Stimulated activated CD4-positive, alpha-beta T cell treated with anti-CD3 and anti-CD28 coated beads, Interleukin-4, amount 100 ng/mL, for 1 hour (primary cell): ENCODE results near the gene ACSL6.
A peak's percentile ranks its signal among the peaks of the same experiment; 100 is the strongest.

Experiments used
- DNase-seq: peaks from one replicate; pipeline ENCODE4 v3.0.0-alpha.2; 2020

The ACSL6 gene

DNA sequence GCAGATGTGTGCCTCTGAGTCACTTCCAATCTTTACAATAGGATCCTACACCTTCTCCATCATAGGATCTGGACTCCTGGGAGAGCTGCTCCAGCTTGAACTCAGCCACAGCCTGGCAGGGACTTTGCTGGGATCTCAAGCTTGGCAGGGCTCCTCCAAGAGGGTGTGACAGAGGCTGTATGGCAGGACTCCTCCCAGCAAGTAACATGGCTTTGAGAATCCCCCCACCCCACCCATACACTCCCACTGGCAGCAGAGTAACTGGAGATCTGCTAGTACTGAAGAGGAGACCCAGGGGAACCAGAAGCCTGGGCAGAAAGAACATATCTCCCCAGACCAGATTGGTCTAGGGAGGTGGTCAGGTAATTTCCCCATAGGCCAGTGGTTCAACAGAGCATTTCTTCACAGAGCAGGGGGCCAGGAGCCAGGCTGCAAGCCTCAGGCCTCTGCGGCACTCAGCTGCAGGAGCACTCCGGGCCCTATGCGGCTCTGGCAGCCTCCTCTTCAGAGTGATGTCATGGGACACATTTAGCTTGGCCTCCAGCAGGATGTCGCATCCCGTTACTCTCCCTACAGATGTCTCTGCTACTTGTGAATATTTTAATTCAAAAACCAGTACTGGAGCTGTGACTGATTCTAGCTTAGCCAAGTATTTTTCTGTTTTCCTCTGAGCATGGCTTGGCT is 1.7 kb upstream of the ACSL6 start:
- no peak for DNase-seq

DNA sequence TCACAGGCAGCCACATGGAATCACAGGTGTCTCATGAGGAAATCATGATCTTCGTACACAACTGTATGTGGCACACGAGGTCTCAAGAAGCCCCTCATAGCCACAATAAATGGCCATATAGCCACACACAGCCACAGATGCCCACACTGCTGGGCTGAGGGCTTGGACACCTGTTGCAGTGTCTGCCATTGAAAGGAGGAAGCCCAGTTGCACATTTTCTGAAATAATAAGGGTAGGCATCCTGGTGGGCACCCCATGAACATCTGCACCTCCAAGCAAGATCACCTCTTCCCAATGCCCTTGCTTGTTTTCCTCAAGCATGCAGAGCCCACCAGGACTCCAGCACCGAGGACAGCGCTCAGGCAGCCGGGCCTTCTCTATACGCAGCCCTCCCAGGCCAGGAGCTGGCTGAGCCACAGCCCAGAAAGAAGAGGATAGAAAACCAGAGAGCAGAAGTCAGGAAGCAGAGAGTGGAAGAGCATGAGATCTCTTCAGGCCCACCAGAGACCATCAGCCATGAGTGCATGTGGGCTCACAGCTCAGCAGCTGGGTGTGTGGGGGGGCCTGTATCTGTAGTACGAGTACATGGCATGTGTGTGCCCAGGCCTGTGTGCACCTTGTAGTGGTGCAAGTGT is 1.0 kb upstream of the ACSL6 start:
- peak; percentile 23 for DNase-seq

DNA sequence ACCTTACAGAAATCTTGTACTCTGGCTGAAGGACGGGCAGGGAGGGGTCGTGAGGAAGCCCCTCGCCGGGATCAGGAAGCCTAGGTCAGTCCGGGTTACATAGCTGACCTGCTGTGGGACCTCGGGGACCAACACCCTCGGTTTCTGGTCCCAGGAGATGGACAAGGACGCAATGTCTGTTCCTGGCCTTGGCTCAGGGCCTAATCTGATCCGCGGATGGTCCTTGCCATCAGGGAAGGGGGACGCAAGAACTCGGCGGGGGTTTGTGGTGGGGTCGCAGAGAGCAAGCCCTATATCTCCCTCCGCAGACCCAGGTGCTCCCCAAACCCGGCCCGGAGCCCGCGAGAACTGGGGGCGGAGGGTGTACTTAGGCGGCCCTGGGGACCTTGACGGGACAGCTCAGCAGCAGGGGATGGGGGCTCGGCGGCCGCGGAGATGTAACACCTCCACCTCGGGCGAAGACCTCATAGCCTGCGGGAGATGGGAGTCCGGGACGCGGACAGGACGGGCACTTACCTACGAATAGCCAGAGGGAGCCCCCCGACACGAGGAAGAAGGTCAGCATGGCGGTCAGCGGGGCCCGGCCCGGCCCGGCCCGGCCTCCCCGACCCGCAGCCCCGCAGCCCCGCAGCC is 353 bp downstream of the ACSL6 start:
- DNase-seq = no peak

DNA sequence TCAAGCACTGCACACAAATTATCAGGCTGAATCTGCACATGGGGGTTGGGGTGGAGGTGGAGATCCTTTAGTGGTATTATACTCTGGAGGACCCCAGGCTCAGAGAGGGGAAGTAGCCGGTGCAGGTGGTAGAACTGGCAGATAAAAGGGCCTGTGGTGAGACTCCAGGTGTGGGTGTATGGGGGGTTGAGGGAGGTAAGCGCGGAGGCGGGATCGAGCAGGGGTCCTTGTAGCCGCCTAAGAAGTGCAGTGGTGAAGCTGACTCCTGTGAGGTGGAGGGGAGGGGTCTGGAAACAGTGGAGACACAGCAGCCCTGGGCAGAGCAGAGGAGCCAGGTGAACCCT is 841 bp downstream of the ACSL6 start:
- DNase-seq = no peak

DNA sequence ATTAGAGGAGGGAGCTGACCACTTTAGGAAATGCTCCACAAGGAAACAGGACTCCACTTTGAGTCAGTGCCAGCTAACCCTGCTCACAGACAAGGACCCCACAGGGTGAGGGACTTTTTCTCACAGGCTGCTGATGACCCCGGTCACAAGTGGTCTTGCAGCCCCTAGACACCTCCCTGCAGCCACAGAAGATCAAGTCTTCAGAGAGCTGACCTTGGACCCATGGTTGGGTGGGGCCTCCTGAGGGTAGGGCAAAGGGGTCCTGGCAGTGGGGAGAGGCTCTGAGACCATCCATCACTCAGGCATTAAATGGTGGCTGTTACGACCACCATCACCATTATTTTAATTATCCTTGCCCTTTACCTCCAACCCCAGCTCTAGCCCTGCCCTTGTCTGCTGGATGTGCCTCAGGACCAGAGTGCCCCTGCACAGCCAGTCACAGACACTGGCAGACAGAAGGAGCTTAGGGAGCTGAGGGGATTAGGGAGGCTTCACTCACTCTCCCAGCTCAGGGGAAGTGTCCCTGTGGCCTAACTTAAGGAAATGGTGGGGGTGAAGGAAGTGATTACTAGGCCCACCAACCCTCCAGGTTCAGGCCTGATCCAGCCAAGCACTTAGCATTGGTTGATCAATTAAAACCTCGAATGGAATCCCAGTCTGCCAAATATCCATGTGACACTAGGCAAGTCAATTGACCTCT is 1.6 kb downstream of the ACSL6 start:
- no peak for DNase-seq

DNA sequence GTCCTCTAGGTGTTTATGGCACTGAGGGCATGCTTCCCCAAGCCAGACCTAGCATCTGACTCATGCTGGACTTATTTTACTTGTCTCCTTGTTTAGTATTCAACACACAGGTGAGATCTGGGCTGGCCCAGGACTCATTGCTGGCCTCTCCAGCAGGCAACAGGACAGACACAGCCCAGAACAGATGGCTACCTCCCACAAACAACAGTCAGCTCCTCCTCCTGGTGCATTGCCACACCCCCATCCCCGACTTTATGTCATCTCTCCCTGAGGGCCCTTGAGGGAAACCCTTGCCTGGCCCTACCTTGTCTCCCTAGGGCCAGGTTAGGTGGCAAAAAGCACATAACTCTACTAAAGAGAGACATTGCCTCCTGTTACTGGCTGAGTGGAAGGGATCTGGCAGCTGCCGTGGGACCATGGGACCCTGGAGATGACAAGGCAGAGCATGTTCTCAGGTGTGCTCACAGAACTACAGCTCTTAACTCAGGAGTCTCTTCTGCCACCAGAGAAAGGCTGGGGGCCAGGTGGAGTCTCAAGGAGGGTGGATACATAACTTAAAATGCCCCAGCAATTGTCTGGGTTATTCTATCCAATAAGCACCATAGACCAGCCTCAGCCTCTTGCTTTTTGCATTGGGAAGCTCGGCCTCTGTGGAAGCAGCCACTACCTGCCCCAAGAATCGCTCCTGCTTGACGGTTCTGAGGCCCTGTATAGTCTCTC is 2.3 kb downstream of the ACSL6 start:
- DNase-seq = no peak

DNA sequence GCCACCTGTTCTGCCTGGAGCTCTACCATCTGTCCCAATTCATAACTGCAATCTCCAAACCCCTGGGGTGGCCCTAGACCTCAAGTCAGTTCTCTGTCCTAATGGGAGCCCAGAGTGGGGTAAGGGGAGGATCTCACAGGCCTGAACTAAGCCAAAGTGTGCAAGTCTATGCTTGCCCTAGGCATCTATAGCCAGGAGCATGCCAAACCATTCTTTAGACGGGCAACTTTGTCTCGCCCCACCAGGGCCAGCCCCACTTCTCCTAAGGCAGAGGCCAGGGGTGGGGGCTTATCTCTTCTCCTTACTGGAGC is 3.3 kb downstream of the ACSL6 start:
- DNase-seq = no peak

DNA sequence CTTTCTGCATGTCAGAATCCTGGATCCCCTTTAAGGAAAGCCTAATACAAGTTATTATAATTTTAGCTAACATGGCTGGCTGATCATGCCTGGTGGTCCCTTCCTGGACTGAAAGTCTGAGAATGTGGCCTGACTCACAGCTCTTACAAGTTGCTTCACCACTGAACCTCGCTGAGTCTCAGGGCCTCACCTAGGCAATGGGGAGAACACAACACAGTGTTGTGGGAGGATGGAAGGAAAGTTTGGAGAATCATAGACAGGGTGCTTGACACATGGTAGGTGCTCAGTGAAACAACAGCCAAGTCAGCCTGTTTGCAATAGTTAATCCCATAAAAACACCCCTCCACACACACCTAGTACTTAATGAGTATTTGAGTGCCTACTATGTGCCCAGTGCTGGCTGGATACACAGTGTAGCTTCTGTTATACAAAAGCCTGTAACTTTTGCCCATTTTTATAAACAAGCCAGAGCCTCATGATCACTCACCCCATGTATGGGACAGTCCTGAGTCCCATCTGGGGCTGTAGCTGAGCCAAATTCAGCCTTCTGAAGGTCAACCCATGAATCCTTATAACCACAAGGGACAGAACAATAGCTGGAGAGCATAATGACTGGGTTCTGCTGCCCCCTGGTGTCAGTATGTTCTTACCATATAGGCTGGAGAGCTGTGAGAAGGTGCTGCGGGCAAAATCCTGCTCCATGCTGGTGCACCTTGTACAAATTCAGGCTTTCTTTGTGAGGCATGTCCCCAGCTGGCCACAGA is 3.9 kb downstream of the ACSL6 start:
- DNase-seq = peak; percentile 72

DNA sequence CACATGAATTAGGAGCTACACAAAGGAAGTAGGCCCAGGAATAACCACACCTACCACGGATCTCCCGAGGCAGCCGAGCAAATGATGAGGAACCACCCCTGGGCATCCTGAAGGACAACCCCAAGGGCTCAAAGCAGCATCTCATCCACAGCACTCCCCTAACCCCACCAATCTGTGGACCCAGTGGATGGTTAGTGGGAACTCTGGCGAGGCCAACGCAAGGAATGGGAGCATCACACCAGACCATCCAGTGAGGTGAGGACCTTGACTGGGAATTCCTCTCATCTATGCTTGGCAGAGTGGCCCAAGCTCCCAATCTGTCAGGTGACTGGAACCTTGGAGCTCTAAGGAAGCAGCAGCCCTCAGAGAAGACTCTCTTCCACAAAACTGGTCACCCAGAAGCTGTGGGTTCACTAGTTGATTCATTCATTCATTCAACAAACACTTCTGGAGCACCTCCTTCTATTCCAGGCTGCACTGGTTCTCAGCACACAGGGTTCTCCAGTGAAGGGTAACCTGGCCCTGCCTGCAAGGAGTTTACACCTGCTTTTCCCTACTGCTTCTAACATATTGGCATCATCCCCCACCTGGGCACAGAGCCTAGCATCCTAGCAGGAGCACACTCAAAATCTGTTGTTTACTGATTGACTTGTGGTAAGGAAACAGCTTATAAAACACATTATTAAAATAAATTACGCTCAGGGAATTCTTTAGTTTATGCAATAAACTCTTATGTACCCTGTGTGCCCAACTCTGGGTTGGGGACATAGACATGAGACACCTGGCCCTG is 4.9 kb downstream of the ACSL6 start:
- DNase-seq = no peak

DNA sequence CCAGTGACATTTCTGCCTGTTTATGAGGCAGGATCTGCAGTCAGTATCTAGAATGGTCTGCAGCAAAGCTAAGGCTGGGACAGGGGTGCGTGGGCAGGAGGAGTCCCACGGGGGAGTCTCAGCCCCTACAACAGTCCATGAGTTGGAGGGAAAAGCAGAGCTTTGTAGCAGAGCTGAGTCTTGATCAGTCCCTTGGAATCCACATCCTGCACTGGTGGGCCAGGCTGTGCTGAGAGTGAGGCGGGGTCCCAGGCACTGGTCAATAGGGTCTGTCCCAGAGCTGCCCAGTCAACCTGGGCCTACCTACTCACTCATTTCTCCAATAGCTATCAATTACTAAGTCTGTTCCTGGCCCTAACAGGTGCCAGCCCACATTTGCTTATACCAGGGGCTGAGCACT is 5.9 kb downstream of the ACSL6 start:
- DNase-seq = no peak

DNA sequence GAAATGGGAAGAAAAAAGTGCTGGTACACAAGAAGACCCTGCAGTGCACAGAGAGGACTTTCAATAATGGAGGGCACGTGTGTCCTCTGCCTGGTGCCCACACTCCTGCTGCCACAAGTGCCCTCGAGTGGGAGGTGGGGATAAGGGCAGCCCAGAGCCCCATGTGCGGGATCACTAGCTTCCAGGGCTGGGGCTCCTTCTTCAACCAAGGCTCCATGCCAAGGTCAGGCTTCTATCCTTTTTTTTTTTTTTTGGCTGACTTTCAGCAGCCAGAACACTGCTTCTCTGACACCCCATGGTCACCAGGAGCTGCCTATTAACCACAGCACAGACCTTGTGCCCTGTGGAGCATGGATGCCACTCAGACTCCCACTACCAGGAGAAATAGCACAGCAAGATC is 7.5 kb downstream of the ACSL6 start:
- no peak for DNase-seq

DNA sequence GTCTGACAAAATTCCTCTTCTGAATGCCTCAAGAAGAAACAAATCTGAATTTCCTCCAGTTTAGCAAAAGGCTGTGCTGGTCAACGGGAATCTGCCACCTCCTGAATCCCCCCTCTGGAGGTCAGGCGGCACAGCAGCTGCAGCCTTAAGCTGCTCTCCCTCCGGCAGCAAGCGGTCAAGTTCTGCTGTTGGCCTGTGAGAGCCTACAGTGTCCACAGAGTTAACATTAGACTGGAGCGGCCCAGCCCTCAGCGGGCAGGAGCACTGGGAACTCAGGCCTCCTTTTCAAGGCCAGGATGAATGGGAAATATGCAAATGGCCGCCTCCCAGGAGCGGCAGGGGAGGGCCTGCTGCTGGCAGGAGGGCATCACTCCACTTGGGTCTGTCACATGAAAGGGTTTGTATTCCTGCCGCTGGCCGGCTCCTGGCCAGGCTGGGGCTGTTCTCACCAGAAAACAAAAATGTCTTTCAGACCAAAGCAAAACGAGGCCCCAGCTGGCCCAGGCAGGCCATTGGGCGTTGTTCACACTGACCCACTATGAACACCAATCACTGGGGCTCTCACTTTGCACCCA is 8.2 kb downstream of the ACSL6 start:
- no peak for DNase-seq

DNA sequence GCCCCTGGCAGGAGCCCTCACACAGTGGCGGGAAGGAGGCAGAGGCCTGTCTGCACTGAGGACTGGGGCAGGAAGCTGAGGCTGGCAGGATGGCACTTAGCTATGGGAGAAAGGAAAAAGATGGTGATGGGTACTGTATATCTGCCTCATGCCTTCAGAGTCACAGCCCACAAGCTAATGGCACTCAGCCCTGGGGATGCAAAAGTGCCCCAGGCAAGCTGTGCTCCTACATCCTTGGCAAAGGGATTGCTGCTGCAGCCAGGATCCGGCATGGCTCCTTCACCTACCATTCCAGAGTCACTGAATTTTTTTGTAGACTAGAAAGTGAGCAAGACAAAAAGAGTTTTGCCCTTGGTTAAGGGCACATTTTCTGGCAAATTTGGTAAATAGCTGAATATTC is 8.7 kb downstream of the ACSL6 start:
- DNase-seq = no peak

DNA sequence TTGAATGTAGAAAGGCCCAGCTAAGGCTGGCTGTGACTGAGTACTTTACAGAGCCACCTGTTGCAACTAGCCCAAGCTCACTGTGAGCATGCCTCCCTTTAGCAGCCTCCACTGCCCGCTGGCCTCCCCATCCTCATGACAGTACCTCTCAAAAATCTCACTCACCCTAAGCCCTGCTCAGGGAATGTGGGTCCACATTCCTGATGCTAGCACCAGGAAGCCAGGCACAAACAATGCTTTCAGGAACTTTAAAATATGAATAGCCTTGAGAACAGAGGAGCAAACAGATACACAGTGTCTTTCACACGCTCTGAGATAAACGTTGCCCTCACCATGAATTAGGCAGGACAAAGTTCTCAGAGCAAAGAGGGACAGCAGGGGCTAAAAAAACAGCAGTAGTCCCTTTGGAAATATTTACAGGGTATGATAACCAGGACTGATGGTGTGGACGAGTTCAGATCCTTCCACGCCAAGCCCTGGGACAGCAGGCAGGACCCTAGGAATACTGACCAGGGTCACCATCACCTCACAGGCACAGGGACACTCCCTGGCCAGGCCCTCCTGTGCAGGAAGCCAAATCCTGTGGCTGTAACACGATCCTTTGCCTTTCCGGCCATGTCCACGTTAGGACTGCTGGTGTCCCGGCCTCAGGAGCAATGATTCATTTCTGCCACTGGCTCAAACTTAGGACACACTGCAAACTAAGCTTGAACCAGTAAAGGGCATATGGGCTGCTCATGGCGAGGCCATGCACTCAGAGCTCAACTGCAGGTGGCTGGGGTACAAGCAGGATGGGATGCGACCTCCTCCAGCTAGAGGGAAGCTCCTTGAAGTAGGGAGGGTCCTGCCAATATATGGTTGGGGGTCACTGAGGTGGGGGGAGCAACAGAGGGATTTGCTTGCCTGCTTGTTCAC is 9.6 kb downstream of the ACSL6 start:
- DNase-seq = no peak

DNA sequence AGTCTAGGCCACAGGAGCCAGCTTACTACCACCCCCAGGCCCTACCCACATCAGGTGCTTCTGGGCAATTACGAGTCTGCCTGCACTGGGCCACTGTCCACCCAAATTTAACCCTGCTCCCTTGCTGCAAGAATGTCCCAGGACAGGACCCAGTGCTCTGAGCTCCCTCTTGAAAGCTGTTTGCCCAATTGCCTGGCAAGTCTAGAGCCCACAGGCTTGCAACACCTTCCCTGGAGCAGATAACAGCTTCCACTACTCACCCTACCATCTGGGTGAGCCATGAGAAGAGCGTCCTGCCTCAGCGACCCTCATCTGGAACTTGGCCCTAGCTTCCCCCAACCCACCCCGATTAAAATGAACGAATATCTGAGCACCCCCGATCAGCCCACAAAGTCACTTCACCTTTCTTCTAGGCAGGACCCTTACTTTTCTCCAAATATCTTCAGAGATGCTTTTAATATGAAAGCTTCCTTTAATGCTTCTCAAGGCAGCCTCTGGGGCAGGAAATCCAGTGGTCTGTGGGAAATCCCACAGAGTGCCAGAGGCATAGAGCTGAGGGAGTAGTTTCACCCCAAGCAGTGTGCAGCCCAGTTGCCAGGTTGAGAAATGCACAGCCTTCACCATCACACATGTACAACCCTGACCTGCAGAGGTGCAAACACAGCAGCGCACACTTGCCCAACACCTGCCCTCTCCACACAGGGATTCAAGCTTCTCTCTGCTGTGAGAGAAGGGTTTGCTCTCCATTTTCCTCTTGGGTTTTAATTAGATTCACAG is 10.6 kb downstream of the ACSL6 start:
- no peak for DNase-seq

DNA sequence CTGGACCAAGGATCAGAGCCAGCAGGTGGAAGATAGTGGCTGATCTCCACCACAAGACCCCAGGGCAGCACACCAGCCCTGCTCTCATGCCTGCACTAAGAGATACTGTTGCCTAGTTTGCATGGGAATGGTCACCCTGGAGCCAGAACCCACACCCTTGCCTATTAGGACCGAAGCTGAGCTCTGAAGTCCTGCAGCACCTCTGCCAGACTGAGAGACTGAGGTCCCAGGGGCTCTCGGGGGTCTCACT is 11.3 kb downstream of the ACSL6 start:
- DNase-seq = no peak

DNA sequence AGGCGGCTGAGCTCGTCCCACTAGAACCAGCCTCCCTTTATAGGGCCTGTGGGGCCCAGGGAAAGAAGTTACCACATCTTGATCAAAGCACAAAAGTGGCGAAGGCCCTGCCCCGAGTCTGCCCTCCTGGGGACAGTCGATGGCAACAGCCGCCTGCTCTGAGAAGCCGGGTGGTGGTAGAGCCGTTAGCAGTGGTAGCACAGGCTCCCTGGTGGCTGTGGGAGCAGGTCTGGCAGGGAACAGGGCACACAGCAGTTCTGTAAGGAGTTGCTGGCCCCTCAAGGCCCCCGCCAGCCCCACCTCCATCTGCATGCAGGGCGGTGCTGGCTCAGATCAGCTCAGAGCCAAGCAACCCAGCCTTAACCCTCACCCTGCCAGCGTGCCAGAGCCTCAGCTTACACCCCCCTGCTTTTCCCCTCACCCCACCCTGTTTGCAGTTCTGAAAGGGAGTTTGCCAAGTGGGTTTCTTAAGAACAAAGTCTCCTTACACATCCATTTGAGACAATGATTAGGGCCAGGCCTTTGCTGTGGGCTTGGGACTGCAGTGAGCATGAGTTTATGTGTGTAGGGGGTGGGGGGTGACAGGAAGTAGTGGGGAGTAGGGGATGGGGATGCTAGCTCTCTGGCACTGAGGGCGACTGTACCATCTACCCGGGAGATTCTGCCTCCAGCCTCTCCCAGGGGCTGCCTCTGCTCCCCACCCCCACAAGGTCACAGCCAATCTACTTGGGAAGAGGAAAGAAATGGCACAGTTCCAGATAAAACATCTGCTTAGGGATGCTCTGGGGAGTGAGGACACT is 11.8 kb downstream of the ACSL6 start:
- DNase-seq = no peak

DNA sequence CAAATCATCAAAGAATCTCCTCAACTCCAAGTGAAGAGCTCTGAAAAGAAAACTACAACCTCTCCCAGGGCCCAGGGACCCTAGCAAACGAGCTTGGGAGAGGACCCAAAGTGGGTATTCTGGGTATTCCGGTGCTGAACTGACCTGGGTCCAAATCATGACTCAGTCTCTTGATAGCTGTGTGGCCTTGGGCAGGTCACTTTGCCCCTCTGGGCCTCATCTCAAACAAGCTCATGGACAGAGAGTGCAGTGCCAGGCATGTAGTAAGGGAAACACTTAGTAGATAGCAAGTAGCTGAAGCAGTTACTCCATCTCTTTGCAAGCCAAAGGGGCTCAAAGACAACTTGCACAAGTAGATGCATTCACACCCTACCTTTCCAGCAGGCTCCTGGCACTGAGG is 12.4 kb downstream of the ACSL6 start:
- no peak for DNase-seq

DNA sequence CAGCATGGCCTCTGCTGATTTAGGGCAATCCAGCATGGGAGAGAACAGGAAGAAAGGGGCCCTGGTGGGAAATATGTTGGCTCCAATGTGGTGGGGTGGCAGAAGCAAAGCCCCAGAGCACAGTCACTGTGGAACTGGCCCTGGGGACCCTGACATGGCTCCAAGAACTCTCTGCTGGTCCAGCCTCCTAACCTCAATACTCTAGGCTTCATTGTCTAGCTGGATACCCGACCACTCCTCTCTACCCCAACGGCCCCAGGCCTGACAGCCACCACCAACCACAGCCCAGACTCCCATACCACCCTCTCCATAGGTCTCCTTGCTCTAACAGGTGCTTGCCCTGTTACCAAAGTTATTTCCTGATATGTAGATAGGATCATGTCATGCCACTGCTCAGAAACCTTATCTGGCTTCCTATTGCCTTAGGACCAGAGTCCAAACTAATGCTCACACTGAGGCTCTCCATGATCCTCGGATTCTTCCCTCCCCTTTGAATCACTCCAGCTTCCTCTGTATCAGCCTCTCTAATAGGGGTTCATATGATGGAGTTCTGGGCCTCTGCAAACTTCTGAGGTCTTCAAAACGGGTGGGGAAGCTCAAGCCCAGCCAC is 12.9 kb downstream of the ACSL6 start:
- no peak for DNase-seq
